ENCODE measurements around the gene CALHM3. TPM values are rescaled to one million over a fixed set of nuclear protein-coding genes. Genes with fewer than 3 reads are reported as not detected.

Gene CALHM3
- total RNA-seq, 4 donors from 2014 or later, result not detected

DNA sequence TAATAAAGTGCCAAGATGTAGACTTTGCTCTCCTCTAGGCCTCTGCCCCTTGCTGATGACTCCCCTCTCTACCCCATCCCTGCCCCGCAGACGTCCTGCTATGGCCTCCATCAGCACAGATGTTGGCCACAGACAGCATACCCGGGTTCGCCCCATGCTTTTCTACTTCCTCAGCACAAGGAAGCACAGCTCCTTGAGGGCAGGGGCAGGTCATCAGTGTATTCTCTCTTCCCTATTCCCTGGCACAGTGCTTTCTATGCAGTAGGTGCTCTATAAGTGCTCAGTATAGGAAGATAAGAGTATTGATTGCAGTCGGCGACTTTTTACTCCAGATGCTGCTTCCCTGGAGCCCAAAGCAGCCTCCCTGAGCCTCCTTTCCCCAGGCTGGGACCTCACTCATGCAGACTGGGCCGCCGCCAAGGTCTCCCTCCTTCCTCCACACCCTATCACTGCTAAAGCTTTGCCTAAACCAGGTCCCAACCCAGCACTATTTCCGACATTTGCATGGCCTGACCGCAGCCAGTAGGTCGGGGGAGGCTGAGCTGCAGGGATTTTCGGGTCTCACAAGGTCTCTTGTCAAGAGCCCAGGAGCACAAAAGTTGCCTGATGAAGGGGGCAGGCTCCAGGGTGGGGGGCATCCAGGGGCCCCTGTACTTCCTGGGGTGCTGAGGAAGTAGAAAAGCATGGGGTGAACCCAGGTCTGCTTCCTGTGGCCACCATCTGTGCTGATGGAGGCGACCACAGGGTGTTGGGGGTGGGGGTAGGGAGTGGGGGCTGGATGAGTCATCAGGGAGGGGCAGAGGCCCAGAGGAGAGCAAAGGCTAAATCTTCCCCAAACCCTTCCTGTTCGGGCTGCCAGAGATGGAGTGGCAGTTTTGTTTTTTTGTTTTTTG, 8.0 kb downstream of the CALHM3 start:
- peak; percentile 50 for ATAC-seq (ENCODE audit: low FRiP score)
- TF ChIP-seq, protein P1, sequence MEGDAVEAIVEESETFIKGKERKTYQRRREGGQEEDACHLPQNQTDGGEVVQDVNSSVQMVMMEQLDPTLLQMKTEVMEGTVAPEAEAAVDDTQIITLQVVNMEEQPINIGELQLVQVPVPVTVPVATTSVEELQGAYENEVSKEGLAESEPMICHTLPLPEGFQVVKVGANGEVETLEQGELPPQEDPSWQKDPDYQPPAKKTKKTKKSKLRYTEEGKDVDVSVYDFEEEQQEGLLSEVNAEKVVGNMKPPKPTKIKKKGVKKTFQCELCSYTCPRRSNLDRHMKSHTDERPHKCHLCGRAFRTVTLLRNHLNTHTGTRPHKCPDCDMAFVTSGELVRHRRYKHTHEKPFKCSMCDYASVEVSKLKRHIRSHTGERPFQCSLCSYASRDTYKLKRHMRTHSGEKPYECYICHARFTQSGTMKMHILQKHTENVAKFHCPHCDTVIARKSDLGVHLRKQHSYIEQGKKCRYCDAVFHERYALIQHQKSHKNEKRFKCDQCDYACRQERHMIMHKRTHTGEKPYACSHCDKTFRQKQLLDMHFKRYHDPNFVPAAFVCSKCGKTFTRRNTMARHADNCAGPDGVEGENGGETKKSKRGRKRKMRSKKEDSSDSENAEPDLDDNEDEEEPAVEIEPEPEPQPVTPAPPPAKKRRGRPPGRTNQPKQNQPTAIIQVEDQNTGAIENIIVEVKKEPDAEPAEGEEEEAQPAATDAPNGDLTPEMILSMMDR (IDR thresholded peaks at IDR 0.05), result no peak
- DNase-seq (ENCODE audit: low spot score), result no peak

DNA sequence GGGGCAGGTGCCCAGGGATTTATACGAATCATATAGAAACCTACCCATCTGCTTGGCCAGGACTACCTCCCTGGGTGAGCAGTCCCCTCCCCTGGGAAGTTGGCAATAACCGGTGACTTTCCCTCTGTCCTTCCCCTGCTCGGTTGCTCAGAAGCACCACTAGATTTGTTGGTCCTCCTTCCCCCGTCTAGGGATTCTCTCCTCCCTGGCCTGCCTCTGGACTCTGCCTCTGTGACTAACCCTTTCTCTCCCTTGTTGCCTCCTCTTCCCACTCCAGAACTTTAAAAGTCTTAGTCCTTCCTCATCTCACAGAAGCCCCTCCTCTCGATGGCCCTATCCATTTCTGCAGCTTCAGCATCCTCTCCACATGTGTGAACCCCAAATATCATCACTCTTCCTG, 9.8 kb downstream of the CALHM3 start:
- DNase-seq (ENCODE audit: low spot score) (no peak), ATAC-seq (ENCODE audit: low FRiP score) (no peak)
- TF ChIP-seq, protein P1 (IDR thresholded peaks at IDR 0.05), result no peak

DNA sequence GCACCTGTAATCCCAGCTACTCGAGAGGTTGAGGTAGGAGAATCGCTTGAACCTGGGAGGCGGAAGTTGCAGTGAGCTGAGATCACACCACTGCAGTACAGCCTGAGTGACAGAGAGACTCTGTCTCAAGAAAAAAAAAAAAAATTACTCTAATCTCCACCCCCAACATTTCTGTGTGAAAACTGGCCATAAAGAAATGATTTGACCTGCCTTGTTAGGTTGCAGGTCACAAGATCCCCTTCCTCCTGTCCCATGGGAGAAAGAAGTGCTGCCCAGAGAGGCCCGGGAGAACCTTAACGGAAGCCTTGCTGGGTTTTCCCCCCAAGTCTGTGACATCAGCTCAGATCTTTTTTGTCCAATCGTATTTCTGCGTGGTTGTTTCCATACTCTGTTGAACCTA, 11.6 kb downstream of the CALHM3 start:
- ATAC-seq (ENCODE audit: low FRiP score), result no peak
- DNase-seq (ENCODE audit: low spot score), result no peak
- TF ChIP-seq, protein P1 (IDR thresholded peaks at IDR 0.05), result no peak

DNA sequence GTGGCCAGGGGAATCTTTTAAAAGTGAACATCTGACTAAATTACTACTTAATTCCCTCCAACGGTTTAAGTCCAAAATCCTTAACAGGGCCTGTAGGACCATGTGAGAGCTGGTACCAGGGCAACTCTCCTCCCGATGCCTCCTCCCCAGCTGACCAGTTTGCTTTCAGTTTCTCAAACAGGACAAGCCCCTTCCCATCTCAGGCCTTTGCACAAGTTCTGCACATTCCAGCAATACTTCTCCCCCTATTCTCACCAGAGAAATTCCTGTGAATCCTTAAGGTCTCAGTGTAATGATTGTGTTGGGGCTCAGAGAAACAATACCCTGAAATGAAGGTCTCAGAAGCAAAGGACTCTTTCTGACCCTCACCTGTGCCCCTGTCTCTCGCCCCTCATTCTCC, 12.3 kb downstream of the CALHM3 start:
- TF ChIP-seq, protein P1 (IDR thresholded peaks at IDR 0.05), result no peak
- no peak for ATAC-seq (ENCODE audit: low FRiP score)
- no peak for DNase-seq (ENCODE audit: low spot score)

DNA sequence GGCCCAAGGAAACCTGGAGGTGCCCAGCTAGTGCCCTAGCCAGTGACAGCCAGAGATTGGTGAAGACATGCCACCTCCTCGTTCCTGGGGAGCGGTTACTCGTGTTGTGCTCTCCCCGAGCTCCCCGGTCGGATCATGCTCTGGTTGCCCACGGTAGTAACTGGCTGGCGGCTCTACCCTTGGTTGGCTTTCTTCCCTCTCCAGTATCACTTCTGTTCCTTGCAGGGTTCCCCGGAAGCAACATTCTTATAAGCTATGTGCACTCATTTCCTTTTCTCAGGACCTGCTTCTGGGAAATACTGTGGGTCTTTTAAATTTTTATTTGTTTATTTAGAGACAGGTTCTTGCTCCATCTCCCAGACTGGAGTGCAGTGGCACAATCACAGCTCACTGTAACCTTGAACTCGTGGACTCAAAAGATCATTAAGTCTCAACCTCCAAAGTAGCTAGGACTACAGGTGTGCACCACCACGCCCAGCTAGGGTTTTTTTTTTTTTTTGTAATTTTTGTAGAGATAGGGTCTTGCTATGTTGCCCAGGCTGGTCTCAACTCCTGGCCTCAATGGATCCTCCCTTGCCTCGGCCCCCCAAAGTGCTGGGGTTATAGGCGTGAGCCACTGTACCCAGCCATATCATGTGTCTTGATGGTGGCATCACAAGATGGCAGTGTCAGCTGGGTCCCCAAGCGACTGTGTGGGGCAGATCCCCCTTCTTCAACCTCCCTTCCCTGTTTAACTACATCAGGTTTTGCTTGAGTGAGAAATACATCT, 13.4 kb downstream of the CALHM3 start:
- ATAC-seq (ENCODE audit: low FRiP score) (no peak), DNase-seq (ENCODE audit: low spot score) (no peak)

DNA sequence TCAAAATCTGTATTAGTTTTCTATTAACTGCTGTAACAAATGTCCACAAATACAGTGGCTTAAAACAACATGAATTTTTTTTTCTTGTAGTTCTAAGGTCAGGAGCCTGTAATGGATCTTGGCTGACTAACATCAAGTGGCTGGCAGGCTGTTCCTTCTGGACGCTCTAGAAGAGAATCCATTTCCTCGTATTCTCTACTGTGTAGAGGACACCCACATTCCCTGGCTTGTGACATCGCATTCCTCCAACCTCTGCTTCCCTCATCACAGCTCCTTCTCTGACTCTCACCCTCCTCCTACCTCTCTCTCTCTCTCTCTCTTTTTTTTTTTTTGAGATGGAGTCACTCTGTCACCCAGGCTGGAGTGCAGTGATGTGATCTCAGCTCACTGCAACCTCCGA, 15.5 kb downstream of the CALHM3 start:
- TF ChIP-seq, protein P1 (IDR thresholded peaks at IDR 0.05), result no peak
- ATAC-seq (ENCODE audit: low FRiP score) (no peak), DNase-seq (ENCODE audit: low spot score) (no peak)

More for the DNA sequence above, 13.4 kb downstream of the CALHM3 start:
- TF ChIP-seq, protein P1 (IDR thresholded peaks at IDR 0.05), result no peak
